ENCODE results near the gene ELOVL5.

ELOVL5 gene

GRCh38 chr6:53244958-53245357 is 103.8 kb downstream of the ELOVL5 start:
- Histone ChIP-seq H3K36me3 (ENCODE audit: insufficient read depth) (no peaks in the 10 kb centered on the region), H4K20me1 (ENCODE audit: insufficient read depth) (no peaks in the 10 kb centered on the region), H3K27ac (no peak overlapping the region), H3K4me1 (ENCODE audit: low read depth, poor library complexity, severe bottlenecking) (no peaks in the 10 kb centered on the region), H3K4me2 (no peak overlapping the region), H3K9ac (no peak overlapping the region), H3K4me3 (IDR thresholded peaks at IDR 0.05; ENCODE audit: insufficient read depth, low read depth, low read length) (no peak overlapping the region), H2AFZ (ENCODE audit: low read depth) (no peak overlapping the region), H3K79me2 (ENCODE audit: insufficient read depth, low read depth) (no peaks in the 10 kb centered on the region), H3K27me3 (ENCODE audit: insufficient read depth, low read depth) (no peaks in the 10 kb centered on the region)
- no peak for TF ChIP-seq CTCF (conservative IDR thresholded peaks at IDR 0.05; ENCODE audit: low read depth, low read length)

GRCh38 chr6:53244399-53244931 is 104.3 kb downstream of the ELOVL5 start:
- no peak overlapping the region for H2AFZ ChIP-seq (ENCODE audit: low read depth)
- H4K20me1 ChIP-seq (ENCODE audit: insufficient read depth) = no peaks in the 10 kb centered on the region
- H3K4me1 ChIP-seq (ENCODE audit: low read depth, poor library complexity, severe bottlenecking) = no peaks in the 10 kb centered on the region
- TF ChIP-seq CTCF (conservative IDR thresholded peaks at IDR 0.05; ENCODE audit: low read depth, low read length) = no peak
- H3K9ac ChIP-seq = no peak overlapping the region
- H3K4me2 ChIP-seq = no peak overlapping the region
- H3K27me3 ChIP-seq (ENCODE audit: insufficient read depth, low read depth) = no peaks in the 10 kb centered on the region
- no peak overlapping the region for H3K4me3 ChIP-seq (IDR thresholded peaks at IDR 0.05; ENCODE audit: insufficient read depth, low read depth, low read length)
- no peak overlapping the region for H3K27ac ChIP-seq
- no peaks in the 10 kb centered on the region for H3K79me2 ChIP-seq (ENCODE audit: insufficient read depth, low read depth)
- no peaks in the 10 kb centered on the region for H3K36me3 ChIP-seq (ENCODE audit: insufficient read depth)

DNA sequence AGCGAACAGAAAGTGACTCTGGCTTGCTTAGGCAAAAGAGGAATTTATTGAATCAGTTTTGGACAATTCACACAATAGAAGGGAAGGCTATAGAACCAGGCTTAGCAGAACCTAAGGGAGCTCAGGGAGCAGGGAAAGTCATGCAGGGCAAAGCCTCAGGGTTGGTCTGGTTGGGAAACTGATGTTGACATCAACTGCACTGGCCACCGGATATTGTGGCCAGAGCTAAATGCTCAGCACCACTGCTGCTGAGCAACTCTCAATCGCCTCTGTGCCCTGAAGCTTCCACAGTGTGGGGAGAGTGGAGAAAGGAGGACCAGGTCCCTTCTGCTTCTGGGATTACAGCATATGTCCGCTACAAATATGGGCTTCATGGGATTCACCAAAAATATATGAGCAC is 106.8 kb downstream of the ELOVL5 start:
- H3K4me2 ChIP-seq = no peak overlapping the region

DNA sequence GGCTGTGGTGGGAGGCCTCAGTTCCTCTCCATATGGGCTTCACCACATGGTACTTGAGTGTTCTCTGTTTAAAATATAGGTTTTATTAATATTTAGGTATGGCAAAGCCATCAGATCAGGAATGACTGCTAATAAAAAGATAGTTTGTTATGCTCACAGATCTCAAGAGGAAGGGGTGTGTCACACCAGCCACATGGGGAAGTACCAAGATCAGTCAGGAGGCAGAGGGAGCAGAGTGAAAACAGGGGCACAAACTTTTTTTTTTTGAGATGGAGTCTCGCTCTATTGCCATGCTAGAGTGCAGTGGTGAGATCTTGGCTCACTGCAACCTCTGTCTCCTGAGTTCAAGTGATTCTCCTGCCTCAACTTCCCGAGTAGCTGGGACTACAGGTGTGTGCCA is 108.0 kb downstream of the ELOVL5 start:
- Histone ChIP-seq H3K4me3 (IDR thresholded peaks at IDR 0.05; ENCODE audit: insufficient read depth, low read depth, low read length) (no peak overlapping the region), H3K27ac (no peak overlapping the region), H2AFZ (ENCODE audit: low read depth) (no peak overlapping the region), H3K36me3 (ENCODE audit: insufficient read depth) (no peaks in the 10 kb centered on the region), H3K27me3 (ENCODE audit: insufficient read depth, low read depth) (no peaks in the 10 kb centered on the region), H3K4me2 (no peak overlapping the region), H4K20me1 (ENCODE audit: insufficient read depth) (no peaks in the 10 kb centered on the region), H3K9ac (no peak overlapping the region), H3K4me1 (ENCODE audit: low read depth, poor library complexity, severe bottlenecking) (peaks cover 11% of the 10 kb centered on the region), H3K79me2 (ENCODE audit: insufficient read depth, low read depth) (no peaks in the 10 kb centered on the region)
- TF ChIP-seq CTCF (conservative IDR thresholded peaks at IDR 0.05; ENCODE audit: low read depth, low read length) = no peak

More for the DNA sequence above, 106.8 kb downstream of the ELOVL5 start:
- H3K4me1 ChIP-seq (ENCODE audit: low read depth, poor library complexity, severe bottlenecking) = no peaks in the 10 kb centered on the region
- no peak overlapping the region for H3K27ac ChIP-seq
- no peak overlapping the region for H3K4me3 ChIP-seq (IDR thresholded peaks at IDR 0.05; ENCODE audit: insufficient read depth, low read depth, low read length)
- no peaks in the 10 kb centered on the region for H3K79me2 ChIP-seq (ENCODE audit: insufficient read depth, low read depth)
- no peaks in the 10 kb centered on the region for H3K27me3 ChIP-seq (ENCODE audit: insufficient read depth, low read depth)
- H3K9ac ChIP-seq = no peak overlapping the region
- no peaks in the 10 kb centered on the region for H3K36me3 ChIP-seq (ENCODE audit: insufficient read depth)
- H4K20me1 ChIP-seq (ENCODE audit: insufficient read depth) = no peaks in the 10 kb centered on the region
- H2AFZ ChIP-seq (ENCODE audit: low read depth) = no peak overlapping the region
- no peak for TF ChIP-seq CTCF (conservative IDR thresholded peaks at IDR 0.05; ENCODE audit: low read depth, low read length)

Measured in KMS-11 (cell line).